PFSK-1 (cell line): ENCODE results near the gene LUZP2.

Experiments used
- FOXP2 ChIP-seq: optimal IDR thresholded peaks from 2 replicates; pipeline ENCODE3; 2011; ENCODE audit warnings: borderline replicate concordance, control low read depth, inconsistent platforms; ENCODE audit not compliant: insufficient read depth; ENCODE audit errors: extremely low read length, extremely low read depth
- POLR2AphosphoS5 ChIP-seq: IDR thresholded peaks from 2 replicates; pipeline ENCODE4 v1.6.1; 2012; ENCODE audit warnings: low read depth, mild to moderate bottlenecking, control low read depth, low read length, moderate library complexity
- REST ChIP-seq, 2 experiments: IDR thresholded peaks; 2 replicates each; pipeline versions ENCODE4 v1.6.1 to v1.8.0; 2011 to 2012; ENCODE audit warnings: low read depth in 2 of 2, low read length in 2 of 2, control low read depth in 1 of 2, inconsistent platforms in 1 of 2, mild to moderate bottlenecking in 1 of 2, moderate library complexity in 1 of 2; ENCODE audit not compliant: insufficient read depth in 1 of 2
- SIN3A ChIP-seq: IDR thresholded peaks from 2 replicates; pipeline ENCODE4 v1.6.1; 2012; ENCODE audit warnings: mild to moderate bottlenecking, low read length, moderate library complexity, borderline replicate concordance; ENCODE audit not compliant: insufficient read depth
- TAF1 ChIP-seq: IDR thresholded peaks from 2 replicates; pipeline ENCODE4 v1.6.1; 2012; ENCODE audit warnings: low read length, control low read depth, borderline replicate concordance; ENCODE audit not compliant: insufficient read depth

- TF ChIP-seq REST (IDR thresholded peaks at IDR 0.05; ENCODE audit: insufficient read depth in 1 of 2, low read depth in 2 of 2, low read length in 2 of 2) (no peak), SIN3A (no peak), TAF1 (no peak), POLR2AphosphoS5 (no peak), FOXP2 (no peak)
Measured at GRCh38 chr11:24848857-24849256, 352.0 kb downstream of the LUZP2 start.
